Cerebellar cortex (tissue), 1 donor: ENCODE data around the gene CLTCL1.
"Not testable (repeated sequence)": the region's sequence is repeated elsewhere in the genome, so short reads cannot be mapped to it uniquely, and the experiment has no call there.

ENCODE experiments used
- DNase-seq: peaks from one replicate; pipeline ENCODE4 v3.0.0-alpha.2; 2015; ENCODE audit warnings: low spot score

The CLTCL1 gene

GRCh38 chr22:19291580-19292457 lies at the start of gene CLTCL1:
Gene CLTCL1 (minus strand): TSS chr22:19291719. CDS start chr22:19291641, 78 bp downstream.
- peak; percentile 72 for DNase-seq

DNA sequence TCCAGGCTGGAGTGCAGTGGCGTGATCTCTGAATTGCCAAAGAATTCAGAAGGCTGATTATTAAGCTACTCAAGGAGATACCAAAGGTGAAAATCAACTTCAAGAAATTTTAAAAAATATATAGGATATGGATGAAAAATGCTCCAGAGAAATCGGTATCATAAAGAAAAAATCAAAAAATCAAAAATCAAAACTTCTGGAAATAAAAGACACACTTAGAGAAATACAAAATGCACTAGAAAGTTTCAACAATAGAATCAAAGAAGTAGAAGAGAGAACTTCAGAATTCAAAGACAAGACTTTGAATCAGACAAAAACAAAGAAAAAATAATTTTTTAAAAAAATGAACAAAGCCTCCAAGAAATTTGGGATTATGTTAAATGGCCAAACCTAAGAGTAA lies 45.6 kb upstream of the CLTCL1 start:
- DNase-seq, result no peak

DNA sequence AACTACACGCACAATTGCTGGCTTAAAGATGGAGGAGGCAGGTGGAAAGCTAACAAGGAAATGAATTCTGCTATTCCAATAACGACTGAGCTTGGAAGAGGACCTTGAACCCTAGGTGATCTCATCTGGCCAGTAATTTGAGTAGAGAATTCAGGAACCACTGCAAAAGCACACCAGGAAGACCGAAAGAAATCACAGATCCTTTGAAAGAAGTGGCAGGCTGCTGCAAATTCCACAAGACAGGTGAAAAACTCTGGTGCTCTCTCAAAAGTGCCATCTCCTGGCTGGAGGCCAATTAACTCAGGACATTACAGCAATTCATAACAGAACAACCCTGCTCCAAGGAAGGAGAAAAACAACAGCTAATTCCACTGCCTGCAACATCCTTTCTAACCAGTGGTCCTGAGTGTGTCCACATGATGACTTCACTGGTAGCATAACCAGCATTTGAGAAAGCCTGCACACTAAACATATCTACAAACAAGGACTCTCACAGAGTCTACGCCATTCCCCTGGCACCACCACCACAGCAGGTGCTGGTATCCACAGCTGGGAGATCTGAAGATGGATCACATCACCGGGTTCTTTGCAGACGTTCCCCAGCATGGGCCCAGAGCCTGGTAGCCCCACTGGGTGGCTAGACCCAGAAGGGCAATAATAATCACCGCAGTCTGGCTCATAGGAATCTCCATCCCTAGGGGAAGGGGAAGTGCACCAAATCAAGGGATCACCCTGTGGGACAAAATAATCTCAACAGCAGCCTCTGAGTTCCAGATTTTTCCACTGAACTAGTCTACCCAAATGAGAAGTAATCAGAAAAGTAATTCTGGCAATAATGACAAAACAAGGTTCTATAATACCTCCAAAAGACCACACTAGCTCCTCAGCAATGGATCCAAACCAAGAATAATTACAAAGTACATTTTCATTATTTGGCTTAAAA lies 44.9 kb upstream of the CLTCL1 start:
- no peak for DNase-seq

DNA sequence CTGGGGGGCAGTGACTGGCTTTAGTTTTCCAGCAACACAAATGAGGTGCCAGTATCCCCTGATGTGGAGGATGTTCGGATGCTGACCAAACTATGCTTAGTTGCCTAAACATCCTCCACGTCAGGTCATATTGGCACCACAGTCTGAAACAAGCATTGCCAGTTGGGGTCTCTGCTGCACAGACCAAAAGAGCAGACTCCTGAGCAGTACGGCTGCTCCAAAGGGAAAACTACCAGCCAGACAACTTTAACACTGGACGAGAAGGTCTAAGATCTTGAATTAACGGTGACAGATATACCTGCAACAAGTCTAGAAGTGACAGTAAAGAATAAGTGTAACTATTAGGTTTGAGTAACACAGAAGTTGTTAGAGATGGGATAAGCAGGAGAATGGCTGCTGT lies 40.5 kb upstream of the CLTCL1 start:
- DNase-seq, result no peak

DNA sequence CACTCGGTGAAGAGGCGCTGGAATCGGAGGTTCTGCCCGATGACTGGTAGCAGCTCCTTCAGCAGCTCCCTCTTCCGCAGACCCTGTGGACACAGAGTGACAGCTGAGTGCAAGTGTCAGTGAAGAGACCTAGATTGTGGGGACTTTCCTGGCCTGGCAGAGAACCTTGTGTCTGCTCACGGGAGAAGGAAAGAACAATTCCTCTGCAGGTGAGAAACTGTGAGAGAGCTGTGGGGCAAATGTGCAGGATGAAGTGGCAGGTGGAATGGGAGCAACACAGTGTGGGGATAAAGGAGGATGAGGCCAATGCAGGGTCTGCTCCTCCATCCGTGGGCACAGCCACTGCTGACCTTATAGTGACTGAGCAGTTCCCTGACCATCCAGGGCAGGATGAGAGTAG lies 40.0 kb upstream of the CLTCL1 start:
- DNase-seq, result no peak

GRCh38 chr22:19330865-19331418 lies 39.4 kb upstream of the CLTCL1 start:
- DNase-seq, result no peak

GRCh38 chr22:19330205-19330604 lies 38.7 kb upstream of the CLTCL1 start:
- DNase-seq, result not testable (repeated sequence)

DNA sequence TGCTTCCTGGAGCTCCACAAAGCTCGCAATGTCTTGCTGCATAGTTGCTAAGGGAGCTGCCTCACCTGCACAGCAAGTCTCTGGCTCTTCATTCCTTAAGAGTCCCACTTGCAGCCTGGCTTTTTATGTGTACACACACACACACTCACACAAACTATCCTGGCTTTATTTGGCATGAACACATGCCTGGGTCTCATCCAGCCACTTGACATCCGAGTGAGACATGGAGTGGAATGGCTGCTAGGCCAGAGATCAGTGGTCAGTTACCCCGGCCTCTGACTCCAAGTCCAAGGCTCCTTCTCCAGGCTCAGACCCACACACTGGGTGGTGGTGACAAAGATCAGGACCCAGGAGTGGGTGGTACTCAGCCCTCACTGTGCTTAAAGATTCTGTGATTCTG lies 37.9 kb upstream of the CLTCL1 start:
- no peak for DNase-seq

DNA sequence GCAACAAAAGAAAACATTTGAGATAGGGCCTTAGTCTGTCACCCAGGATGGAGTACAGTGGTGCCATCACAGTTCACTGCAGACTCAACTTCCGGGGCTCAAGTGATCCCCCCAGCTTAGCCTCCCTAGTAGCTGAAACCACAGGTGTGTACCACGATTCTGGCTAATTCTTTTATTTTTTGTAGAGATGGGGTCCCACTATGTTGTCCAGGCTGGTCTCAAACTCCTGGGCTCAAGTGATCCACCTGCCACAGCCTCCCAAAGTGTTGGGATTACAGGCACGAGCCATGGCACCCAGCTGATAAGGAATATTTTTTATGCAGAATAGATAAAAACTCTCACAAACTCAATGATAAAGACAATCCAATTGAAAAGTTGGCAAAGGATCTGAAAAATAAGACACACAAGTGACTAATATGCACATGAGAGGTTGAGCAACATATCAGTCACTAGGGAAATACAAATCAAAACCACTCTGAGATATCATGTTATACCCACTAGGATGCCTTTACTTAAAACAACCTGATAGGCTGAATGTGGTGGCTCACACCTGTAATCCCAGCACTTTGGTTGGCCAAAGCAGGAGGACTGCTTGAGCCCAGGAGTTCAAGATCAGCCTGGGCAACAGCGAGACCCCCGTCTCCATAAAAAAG lies 33.9 kb upstream of the CLTCL1 start:
- DNase-seq, result no peak

GRCh38 chr22:19323420-19323819 lies 31.9 kb upstream of the CLTCL1 start:
- not testable (repeated sequence) for DNase-seq

DNA sequence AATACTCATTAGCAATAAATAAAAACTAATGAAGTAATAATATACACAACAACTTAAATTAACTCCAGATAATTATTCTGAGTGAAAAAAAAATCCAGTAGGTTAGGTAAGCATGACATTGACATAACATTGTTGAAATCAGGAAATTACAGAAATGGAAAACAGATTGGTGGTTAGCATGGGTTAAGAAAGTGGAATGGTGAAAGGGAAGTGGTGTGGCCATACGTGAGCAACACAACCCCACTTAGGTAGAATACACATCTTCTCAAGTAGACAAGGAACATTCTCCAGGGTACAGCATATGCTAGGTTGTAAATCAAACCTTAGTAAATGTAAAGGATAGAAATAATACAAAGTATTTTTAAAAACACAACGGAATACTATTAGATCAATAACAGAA lies 30.2 kb upstream of the CLTCL1 start:
- no peak for DNase-seq

GRCh38 chr22:19320136-19320535 lies 28.6 kb upstream of the CLTCL1 start:
- DNase-seq, result not testable (repeated sequence)

GRCh38 chr22:19319281-19319680 lies 27.8 kb upstream of the CLTCL1 start:
- no peak for DNase-seq

DNA sequence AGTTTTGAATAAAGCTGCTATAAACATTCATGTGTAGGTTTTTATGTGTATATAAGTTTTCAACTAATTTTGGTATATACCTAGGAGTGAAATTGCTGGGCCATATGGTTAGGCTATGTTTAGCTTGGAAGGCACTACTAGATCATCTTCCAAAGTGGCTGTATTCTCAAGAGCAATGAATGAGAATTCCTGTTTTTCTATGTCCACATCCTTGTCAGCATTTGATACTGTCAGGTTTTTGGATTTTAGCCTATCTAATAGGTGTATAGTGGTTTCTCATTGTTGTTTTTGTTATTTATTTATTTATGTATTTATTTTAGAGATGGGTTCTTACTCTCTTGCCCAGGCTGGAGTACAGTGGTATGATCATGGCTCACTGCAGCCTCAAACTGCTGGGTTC lies 26.3 kb upstream of the CLTCL1 start:
- no peak for DNase-seq

- no peak for DNase-seq
Measured at GRCh38 chr22:19307872-19308271, 16.4 kb upstream of the CLTCL1 start.

DNA sequence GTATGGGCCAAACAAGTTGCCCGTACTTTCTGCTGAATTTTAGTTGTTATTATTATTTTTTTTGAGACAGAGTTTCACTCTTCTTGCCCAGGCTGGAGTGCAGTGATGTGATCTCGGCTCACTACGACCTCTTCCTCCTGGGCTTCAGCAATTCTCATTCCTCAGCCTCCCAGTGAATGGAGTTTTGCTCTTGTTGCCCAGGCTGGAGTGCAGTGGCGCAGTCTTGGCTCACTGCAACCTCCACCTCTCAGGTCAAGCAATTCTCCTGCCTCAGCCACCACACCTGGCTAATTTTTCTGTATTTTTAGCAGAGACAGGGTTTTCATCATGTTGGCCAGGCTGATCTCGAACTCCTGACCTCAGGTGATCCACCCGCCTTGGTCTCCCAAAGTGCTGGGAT lies 15.0 kb upstream of the CLTCL1 start:
- not testable (repeated sequence) for DNase-seq

- no peak for DNase-seq
Measured at GRCh38 chr22:19304547-19304946, 13.0 kb upstream of the CLTCL1 start.

- DNase-seq, result no peak
Measured at GRCh38 chr22:19303785-19304184, 12.3 kb upstream of the CLTCL1 start.

DNA sequence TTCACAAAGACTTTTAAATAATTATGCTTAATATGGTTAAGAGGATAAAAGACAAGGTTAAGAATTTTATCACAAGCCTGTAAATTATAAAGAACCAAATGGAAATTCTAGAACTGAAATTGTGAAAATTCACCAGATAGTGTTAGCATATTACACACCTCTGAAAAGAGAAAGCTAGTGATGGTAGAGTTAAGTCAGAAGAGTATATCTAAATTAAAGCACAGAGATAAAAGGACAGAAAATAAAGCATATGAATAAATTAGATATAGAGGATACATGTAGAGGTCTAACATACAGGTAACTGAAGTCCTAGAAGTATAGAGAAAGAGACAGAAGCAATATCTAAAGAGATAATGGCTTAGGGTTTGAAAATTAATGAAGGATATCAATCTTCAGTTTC lies 4.2 kb upstream of the CLTCL1 start:
- no peak for DNase-seq

GRCh38 chr22:19292458-19293230 lies 1.1 kb upstream of the CLTCL1 start:
- DNase-seq, result no peak

DNA sequence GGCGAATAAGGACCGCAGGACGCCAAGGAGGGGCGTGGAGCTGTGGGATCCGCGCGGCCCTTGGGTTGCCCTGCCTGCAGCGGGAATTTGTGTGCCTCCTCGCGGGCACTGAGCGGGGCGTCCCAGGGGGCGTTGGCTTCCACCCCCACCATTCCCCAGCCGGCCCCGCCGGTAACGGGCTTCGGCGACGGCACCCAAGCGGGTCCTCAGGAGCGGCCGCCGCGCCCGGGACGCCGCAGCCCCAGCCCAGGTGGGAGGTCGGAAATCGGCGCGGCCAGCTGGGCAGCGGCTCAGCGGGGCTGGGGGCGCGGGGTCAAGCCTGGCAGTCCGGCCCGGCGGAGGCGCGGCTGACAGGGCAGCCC lies 320 bp downstream of the CLTCL1 start:
- peak; percentile 14 for DNase-seq
